IMR-90 (cell line): ENCODE measurements around the gene CLDN18. TPM values are rescaled to one million over a fixed set of nuclear protein-coding genes. Genes with fewer than 3 reads are reported as not detected.

Source experiments
- ATAC-seq: fragments of 200-7000 bp; cut with Tn5 transposase; 2 replicates; pipeline ENCODE4 v1.9.1; 2020; ENCODE audit warnings: low read depth, mild to moderate bottlenecking, moderate library complexity
- BruUV-seq: library from RNA; stranded (reverse); fragments of 400-500 nt; replicated peaks from 2 replicates; lab custom pipeline; 2021; lab: Mats Ljungman, UMichigan
- CTCF ChIA-PET: fragments of 300-600 bp; formaldehyde crosslinking; extraction: SDS; loops from one replicate; lab custom pipeline; 2021; ENCODE audit warnings: antibody characterized with exemption; lab: Yijun Ruan, JAX
- POLR2A ChIA-PET: fragments of 300-600 bp; sonication (Branson Sonifier 250); formaldehyde crosslinking; loops from one replicate; lab custom pipeline; 2022; ENCODE audit warnings: antibody characterized with exemption; ENCODE audit not compliant: unreplicated experiment; lab: Charles Lee
- DNase-seq: peaks from one replicate; pipeline ENCODE4 v3.0.0; 2013
- H2AFZ ChIP-seq: replicated peaks from 2 replicates; pipeline ENCODE3; 2013; ENCODE audit warnings: low read length, mild to moderate bottlenecking; ENCODE audit not compliant: poor library complexity
- H2AK5ac ChIP-seq: 2 replicates; pipeline ENCODE4 v1.6.1; 2013; ENCODE audit warnings: low read depth, low read length, inconsistent platforms
- H2AK9ac ChIP-seq: replicated peaks from 2 replicates; pipeline ENCODE3; 2013; ENCODE audit warnings: mild to moderate bottlenecking, low read depth, low read length, moderate library complexity; ENCODE audit not compliant: poor library complexity
- H2BK120ac ChIP-seq: 2 replicates; pipeline ENCODE4 v1.6.1; 2013; ENCODE audit warnings: low read depth, low read length, inconsistent platforms
- H2BK15ac ChIP-seq: 3 replicates; pipeline ENCODE4 v1.6.1; 2013; ENCODE audit warnings: low read depth, low read length, inconsistent platforms
- H2BK20ac ChIP-seq: 2 replicates; pipeline ENCODE4 v1.6.1; 2013; ENCODE audit warnings: low read depth, mild to moderate bottlenecking, inconsistent platforms, low read length, moderate library complexity
- H2BK5ac ChIP-seq: 2 replicates; pipeline ENCODE4 v1.6.1; 2013; ENCODE audit warnings: mild to moderate bottlenecking, low read depth, low read length, inconsistent platforms; ENCODE audit not compliant: poor library complexity, severe bottlenecking
- H3K14ac ChIP-seq: replicated peaks from 2 replicates; pipeline ENCODE4 v1.6.1; 2013; ENCODE audit warnings: low read depth, low read length, inconsistent platforms
- H3K18ac ChIP-seq: 2 replicates; pipeline ENCODE4 v1.6.1; 2013; ENCODE audit warnings: low read depth, low read length, control low read depth
- H3K23ac ChIP-seq: 2 replicates; pipeline ENCODE4 v1.6.1; 2013; ENCODE audit warnings: low read depth, low read length, inconsistent platforms
- H3K27ac ChIP-seq: 2 replicates; pipeline ENCODE4 v1.5.1; 2013; ENCODE audit warnings: mild to moderate bottlenecking, control low read depth, low read length; ENCODE audit not compliant: insufficient read depth
- H3K27me3 ChIP-seq: 2 replicates; pipeline ENCODE4 v1.6.1; 2013; ENCODE audit warnings: low read length; ENCODE audit not compliant: control insufficient read depth, insufficient read depth
- H3K36me3 ChIP-seq: 2 replicates; pipeline ENCODE4 v1.6.1; 2013; ENCODE audit warnings: low read length, mixed read lengths; ENCODE audit not compliant: control insufficient read depth, insufficient read depth
- H3K4ac ChIP-seq: 2 replicates; pipeline ENCODE4 v1.6.1; 2013; ENCODE audit warnings: low read depth, low read length, inconsistent platforms
- H3K4me1 ChIP-seq: 2 replicates; pipeline ENCODE4 v1.6.1; 2013; ENCODE audit warnings: low read length, mixed read lengths; ENCODE audit not compliant: control insufficient read depth, insufficient read depth
- H3K4me2 ChIP-seq: 2 replicates; pipeline ENCODE4 v1.6.1; 2013; ENCODE audit warnings: low read depth, mild to moderate bottlenecking, control low read depth, low read length, moderate library complexity
- H3K4me3 ChIP-seq: 2 replicates; pipeline ENCODE4 v1.5.1; 2013; ENCODE audit warnings: low read depth, mild to moderate bottlenecking, control low read depth, low read length, moderate library complexity; ENCODE audit not compliant: insufficient read depth
- H3K56ac ChIP-seq: 2 replicates; pipeline ENCODE4 v1.6.1; 2013; ENCODE audit warnings: low read length, inconsistent platforms; ENCODE audit not compliant: insufficient read depth; ENCODE audit errors: extremely low read depth
- H3K79me1 ChIP-seq, 2 experiments: 2 replicates each; pipeline ENCODE4 v1.6.1; 2013; ENCODE audit warnings: low read length in 2 of 2, inconsistent platforms in 1 of 2, low read depth in 1 of 2
- H3K9ac ChIP-seq: 2 replicates; pipeline ENCODE4 v1.6.1; 2013; ENCODE audit warnings: low read depth, low read length, control low read depth
- H3K9me1 ChIP-seq: 2 replicates; pipeline ENCODE4 v1.6.1; 2013; ENCODE audit warnings: low read length, inconsistent platforms; ENCODE audit not compliant: insufficient read depth
- H3K9me3 ChIP-seq: 2 replicates; pipeline ENCODE4 v1.6.1; 2013; ENCODE audit warnings: low read length; ENCODE audit not compliant: control insufficient read depth, insufficient read depth
- H4K20me1 ChIP-seq: 2 replicates; pipeline ENCODE4 v1.6.1; 2013; ENCODE audit warnings: low read length, inconsistent platforms; ENCODE audit not compliant: insufficient read depth
- H4K5ac ChIP-seq: 2 replicates; pipeline ENCODE4 v1.6.1; 2013; ENCODE audit warnings: mild to moderate bottlenecking, low read depth, low read length, control low read depth
- H4K8ac ChIP-seq, 2 experiments: 2 replicates each; pipeline ENCODE4 v1.6.1; 2013; ENCODE audit warnings: low read depth in 2 of 2, low read length in 2 of 2, control low read depth in 1 of 2, inconsistent platforms in 1 of 2
- H4K91ac ChIP-seq: 2 replicates; pipeline ENCODE4 v1.6.1; 2013; ENCODE audit warnings: low read depth, low read length, inconsistent platforms; ENCODE audit not compliant: insufficient read depth
- CEBPB ChIP-seq: IDR thresholded peaks from 2 replicates; pipeline ENCODE4 v1.6.1; 2012; ENCODE audit warnings: low read depth, low read length, improper control_type of control experiment
- CHD1 ChIP-seq: IDR thresholded peaks from 2 replicates; pipeline ENCODE4 v1.6.1; 2012; ENCODE audit warnings: low read depth, low read length, improper control_type of control experiment
- CTCF ChIP-seq: conservative IDR thresholded peaks from 2 replicates; pipeline ENCODE4 v1.5.1; 2012; ENCODE audit warnings: mild to moderate bottlenecking, low read depth, low read length, improper control_type of control experiment
- FOS ChIP-seq: fragments of 150-350 bp; IDR thresholded peaks from 2 replicates; pipeline ENCODE4 v1.6.1; 2016; ENCODE audit warnings: low read depth, low read length
- MAFK ChIP-seq: IDR thresholded peaks from 2 replicates; pipeline ENCODE4 v1.6.1; 2012; ENCODE audit warnings: low read depth, low read length, improper control_type of control experiment
- MAZ ChIP-seq: IDR thresholded peaks from 2 replicates; pipeline ENCODE4 v1.6.1; 2012; ENCODE audit warnings: low read depth, mild to moderate bottlenecking, low read length, improper control_type of control experiment, moderate library complexity, borderline replicate concordance
- MXI1 ChIP-seq: IDR thresholded peaks from 2 replicates; pipeline ENCODE4 v1.6.1; 2012; ENCODE audit warnings: low read depth, mild to moderate bottlenecking, low read length, moderate library complexity, borderline replicate concordance
- NFE2L2 ChIP-seq: fragments of 150-350 bp; IDR thresholded peaks from 2 replicates; pipeline ENCODE4 v1.6.1; 2016; ENCODE audit warnings: low read depth, mild to moderate bottlenecking, low read length
- POLR2A ChIP-seq: IDR thresholded peaks from 2 replicates; pipeline ENCODE4 v1.6.1; 2012; ENCODE audit warnings: mild to moderate bottlenecking, low read depth, low read length
- RFX5 ChIP-seq: IDR thresholded peaks from 2 replicates; pipeline ENCODE4 v1.8.0; 2012; ENCODE audit warnings: low read depth, mild to moderate bottlenecking, low read length, moderate library complexity
- USF2 ChIP-seq: fragments of 150-350 bp; IDR thresholded peaks from 2 replicates; pipeline ENCODE4 v1.6.1; 2017; ENCODE audit warnings: mild to moderate bottlenecking, antibody characterized with exemption, low read length, low read depth
- WGBS, 2 experiments: methylation state at CpG; one replicate each; pipeline versions ENCODE4 v1.1.5 to v1.1.7; 2013; ENCODE audit warnings: missing lambda C conversion rate in 2 of 2; ENCODE audit not compliant: insufficient read length in 1 of 2; ENCODE audit errors: extremely low coverage in 2 of 2; 5-methylcytosine and 5-hydroxymethylcytosine counted together
- dilution Hi-C: fragments of 300-500 bp; cut with HindIII; formaldehyde crosslinking; loops from one replicate; pipeline ENCODE4 v1.14.3; 2018; ENCODE audit warnings: low sequenced_read_pairs; ENCODE audit not compliant: unreplicated experiment
- in situ Hi-C: fragments of 300-500 bp; cut with MboI; formaldehyde crosslinking; loops from 3 replicates; pipeline ENCODE4 v1.14.3; 2019; ENCODE audit warnings: low sequenced_read_pairs, inconsistent platforms, mixed read lengths
- intact Hi-C: fragments of 100-400 bp; cut with micrococcal nuclease; formaldehyde crosslinking; loops from 2 replicates; pipeline ENCODE4 v1.10.0; 2022
- polyA plus RNA-seq, 3 experiments: library from polyadenylated mRNA; depleted of rRNA; stranded (reverse); fragments of >200 nt; gene quantifications; 2 replicates each; pipeline ENCODE4 v1.2.3, GENCODE V29; 2012; ENCODE audit warnings: low replicate concordance in 1 of 3
- total RNA-seq: library from RNA; depleted of rRNA; stranded (reverse); fragments of >200 nt; gene quantifications from 2 replicates; pipeline ENCODE4 v1.2.3, GENCODE V29; 2012
- TF ChIP-seq, protein P1 (sequence below): fragments of 150-350 bp; IDR thresholded peaks from 2 replicates; pipeline ENCODE4 v1.6.1; 2016; ENCODE audit warnings: low read depth, mild to moderate bottlenecking, low read length, moderate library complexity, borderline replicate concordance

CLDN18 gene
- total and polyA plus RNA-seq, 2 of the 4 experiments (the other 2 are of a cell fraction), result not detected

- H2BK120ac ChIP-seq, result no peak overlapping the region
- no peak overlapping the region for H2AFZ ChIP-seq
- no TSS peak for BruUV-seq
- no peak overlapping the region for H2AK5ac ChIP-seq
- H4K91ac ChIP-seq, result no peak overlapping the region
- H4K20me1 ChIP-seq, result no peaks in the 10 kb centered on the region
- no peak overlapping the region for H3K4me2 ChIP-seq
- H3K79me1 ChIP-seq, result no peaks in the 10 kb centered on the region
- H3K9me3 ChIP-seq, result no peaks in the 10 kb centered on the region
- no peaks in the 10 kb centered on the region for H3K36me3 ChIP-seq
- POLR2A ChIA-PET, result interaction anchor here (0.6 kb wide), 1 partner anchor 248 kb away, joined by 5 read pairs; no protein-coding TSS in a partner anchor
- DNase-seq, result no peak
- peaks cover 5% of the 10 kb centered on the region; the same call in 1 of the 2 replicates for H3K9me1 ChIP-seq
- no peak overlapping the region for H4K8ac ChIP-seq
- no peak overlapping the region for H3K9ac ChIP-seq
- no peak overlapping the region for H3K23ac ChIP-seq
- H2BK15ac ChIP-seq, result no peak overlapping the region
- TF ChIP-seq POLR2A (no peak), FOS (no peak), CHD1 (no peak), NFE2L2 (no peak), RFX5 (no peak), MXI1 (no peak), MAFK (no peak), USF2 (no peak), MAZ (no peak), CEBPB (no peak), CTCF (no peak)
- TF ChIP-seq, protein P1, sequence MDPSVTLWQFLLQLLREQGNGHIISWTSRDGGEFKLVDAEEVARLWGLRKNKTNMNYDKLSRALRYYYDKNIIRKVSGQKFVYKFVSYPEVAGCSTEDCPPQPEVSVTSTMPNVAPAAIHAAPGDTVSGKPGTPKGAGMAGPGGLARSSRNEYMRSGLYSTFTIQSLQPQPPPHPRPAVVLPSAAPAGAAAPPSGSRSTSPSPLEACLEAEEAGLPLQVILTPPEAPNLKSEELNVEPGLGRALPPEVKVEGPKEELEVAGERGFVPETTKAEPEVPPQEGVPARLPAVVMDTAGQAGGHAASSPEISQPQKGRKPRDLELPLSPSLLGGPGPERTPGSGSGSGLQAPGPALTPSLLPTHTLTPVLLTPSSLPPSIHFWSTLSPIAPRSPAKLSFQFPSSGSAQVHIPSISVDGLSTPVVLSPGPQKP, result no peak
- H3K4ac ChIP-seq, result no peak overlapping the region
- dilution Hi-C loops (no loop called here), intact Hi-C loops (no loop called here), in situ Hi-C loops (no loop called here)
- H3K18ac ChIP-seq, result no peak overlapping the region
- H3K4me3 ChIP-seq, result no peak overlapping the region
- H4K5ac ChIP-seq, result no peak overlapping the region
- H3K27ac ChIP-seq, result no peak overlapping the region
- no peak overlapping the region for H2BK20ac ChIP-seq
- H3K56ac ChIP-seq, result no peak overlapping the region
- H3K27me3 ChIP-seq, result no peaks in the 10 kb centered on the region
- no peak overlapping the region for H2BK5ac ChIP-seq
- H3K14ac ChIP-seq, result no peak overlapping the region
- no peak for ATAC-seq
- H3K4me1 ChIP-seq, result no peaks in the 10 kb centered on the region
- WGBS, 2 experiments, result no CpG with 5 or more reads among the region's 4 CpGs
- H2AK9ac ChIP-seq, result peak overlapping the region; percentile 67
- CTCF ChIA-PET, result interaction anchor here (0.9 to 1.1 kb wide), 3 partner anchors 10 to 16 kb away, joined by 3 to 5 read pairs (median 3); no protein-coding TSS in a partner anchor
Observed at GRCh38 chr3:138023754-138024153, 13.8 kb downstream of the CLDN18 start.
